ENCODE measurements around the gene AR.

Gene AR

GRCh38 chrX:67544281-67545035, 637 bp downstream of the AR start:
- no peak for DNase-seq (ENCODE audit: extremely low read depth, insufficient read length)
- TF ChIP-seq CTCF (IDR thresholded peaks at IDR 0.05; ENCODE audit: insufficient read depth, low read length, poor library complexity, severe bottlenecking): no peak
- no peaks in the 10 kb centered on the region for H3K36me3 ChIP-seq (ENCODE audit: control insufficient read depth, insufficient read depth, low read length)
- H3K4me3 ChIP-seq (replicated peaks; ENCODE audit: low read depth, low read length): no peak overlapping the region
- no peaks in the 10 kb centered on the region for H3K27me3 ChIP-seq (replicated peaks; ENCODE audit: control insufficient read depth, insufficient read depth, low read length)

- Histone ChIP-seq H3K27me3 (replicated peaks; ENCODE audit: control insufficient read depth, insufficient read depth, low read length) (no peaks in the 10 kb centered on the region), H3K36me3 (ENCODE audit: control insufficient read depth, insufficient read depth, low read length) (no peaks in the 10 kb centered on the region), H3K4me3 (replicated peaks; ENCODE audit: low read depth, low read length) (no peak overlapping the region)
- TF ChIP-seq CTCF (IDR thresholded peaks at IDR 0.05; ENCODE audit: insufficient read depth, low read length, poor library complexity, severe bottlenecking): no peak
- DNase-seq (ENCODE audit: extremely low read depth, insufficient read length): no peak
These were observed 1.4 kb downstream of the AR start for GRCh38 chrX:67545036-67545821.

- TF ChIP-seq CTCF (IDR thresholded peaks at IDR 0.05; ENCODE audit: insufficient read depth, low read length, poor library complexity, severe bottlenecking): no peak
- DNase-seq (ENCODE audit: extremely low read depth, insufficient read length): no peak
- no peaks in the 10 kb centered on the region for H3K36me3 ChIP-seq (ENCODE audit: control insufficient read depth, insufficient read depth, low read length)
- no peak overlapping the region for H3K4me3 ChIP-seq (replicated peaks; ENCODE audit: low read depth, low read length)
- no peaks in the 10 kb centered on the region for H3K27me3 ChIP-seq (replicated peaks; ENCODE audit: control insufficient read depth, insufficient read depth, low read length)
These were observed 2.2 kb downstream of the AR start for GRCh38 chrX:67545893-67546495.

- Histone ChIP-seq H3K36me3 (ENCODE audit: control insufficient read depth, insufficient read depth, low read length) (no peaks in the 10 kb centered on the region), H3K27me3 (replicated peaks; ENCODE audit: control insufficient read depth, insufficient read depth, low read length) (no peaks in the 10 kb centered on the region), H3K4me3 (replicated peaks; ENCODE audit: low read depth, low read length) (no peak overlapping the region)
- no peak for DNase-seq (ENCODE audit: extremely low read depth, insufficient read length)
- no peak for TF ChIP-seq CTCF (IDR thresholded peaks at IDR 0.05; ENCODE audit: insufficient read depth, low read length, poor library complexity, severe bottlenecking)
These were observed 2.9 kb downstream of the AR start for GRCh38 chrX:67546496-67547423.

- no peaks in the 10 kb centered on the region for H3K36me3 ChIP-seq (ENCODE audit: control insufficient read depth, insufficient read depth, low read length)
- TF ChIP-seq CTCF (IDR thresholded peaks at IDR 0.05; ENCODE audit: insufficient read depth, low read length, poor library complexity, severe bottlenecking): peak; percentile 75
- no peaks in the 10 kb centered on the region for H3K27me3 ChIP-seq (replicated peaks; ENCODE audit: control insufficient read depth, insufficient read depth, low read length)
- DNase-seq (ENCODE audit: extremely low read depth, insufficient read length): no peak
- no peak overlapping the region for H3K4me3 ChIP-seq (replicated peaks; ENCODE audit: low read depth, low read length)
These were observed 11.9 kb downstream of the AR start for GRCh38 chrX:67555578-67556203.
